SKM-1 treated with dmso at 0.1 percent for 144 hours (cell line): Measurements from ENCODE around the gene TTC28.
A peak's percentile ranks its signal among the peaks of the same experiment; 100 is the strongest.
"Not testable (repeated sequence)": the region's sequence is repeated elsewhere in the genome, so short reads cannot be mapped to it uniquely, and the experiment has no call there.

Source experiments
- DNase-seq: peaks from one replicate; lab custom pipeline; 2025; ENCODE audit not compliant: unreplicated experiment; lab: John Stamatoyannopoulos, UW

The TTC28 gene

GRCh38 chr22:28678778-28679610 lies 646 bp downstream of the TTC28 start:
- DNase-seq, result not testable (repeated sequence)

- DNase-seq, result not testable (repeated sequence)
Measured at GRCh38 chr22:28678170-28678569, 1.5 kb downstream of the TTC28 start.

DNA sequence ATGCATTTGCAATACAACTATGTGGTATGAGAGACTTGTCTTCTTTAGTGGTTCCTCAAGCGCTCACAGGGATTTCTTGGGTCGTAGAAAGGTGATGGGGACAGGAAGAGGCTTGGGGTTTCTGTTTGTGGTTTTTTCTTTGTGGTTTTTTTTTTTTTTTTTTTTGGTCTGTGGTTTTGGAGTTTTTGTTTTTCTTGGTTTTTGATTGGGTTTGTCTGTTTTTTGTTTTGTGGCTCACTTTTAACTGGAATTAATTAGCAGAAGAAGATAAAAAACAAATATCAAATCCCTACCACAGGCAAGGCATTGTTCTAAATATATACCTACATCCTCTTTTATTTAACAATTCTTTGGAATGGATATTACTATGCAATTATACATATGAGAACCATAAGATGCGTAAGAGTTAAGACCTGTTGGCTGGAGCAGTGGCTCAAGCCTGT lies 5.5 kb downstream of the TTC28 start:
- DNase-seq, result peak; percentile 84

DNA sequence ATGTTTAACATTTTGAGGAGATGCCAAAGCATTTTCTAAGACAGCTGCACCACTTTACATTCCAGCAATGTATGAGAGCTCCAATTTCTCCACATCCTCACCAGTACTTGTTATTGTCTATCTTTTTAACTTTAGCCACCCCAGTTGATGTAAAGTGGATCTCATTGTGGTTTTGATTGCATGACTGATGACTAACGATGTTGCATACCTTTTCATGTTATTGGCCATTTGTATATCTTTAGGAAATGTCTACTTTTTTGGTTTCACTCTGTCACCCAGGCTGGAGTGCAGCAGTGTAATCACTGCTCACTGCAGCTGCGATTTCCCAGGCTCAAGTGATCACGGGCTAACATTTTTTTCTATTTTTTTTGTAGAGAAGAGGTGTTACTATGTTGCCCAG lies 8.9 kb downstream of the TTC28 start:
- DNase-seq, result no peak

- DNase-seq, result no peak
Measured at GRCh38 chr22:28670161-28670560, 9.5 kb downstream of the TTC28 start.

DNA sequence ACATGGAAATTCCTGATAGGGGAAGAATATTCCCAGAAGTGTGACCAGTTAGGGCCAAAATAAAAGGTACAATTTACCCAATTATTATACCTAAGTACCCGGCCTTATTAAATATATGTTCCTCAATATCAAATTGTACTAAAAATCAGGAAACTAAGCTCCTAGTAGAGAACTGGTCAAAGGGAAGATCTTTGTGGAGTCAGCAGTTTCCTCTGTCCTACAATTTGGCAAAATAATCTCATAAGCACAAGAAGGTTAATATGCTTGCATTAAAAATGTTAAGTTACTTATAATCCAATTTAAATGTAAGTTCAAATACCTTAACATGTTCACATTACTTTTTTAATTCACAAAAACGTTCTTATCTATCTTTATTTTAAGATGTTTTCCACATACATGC lies 10.3 kb downstream of the TTC28 start:
- no peak for DNase-seq

- not testable (repeated sequence) for DNase-seq
Measured at GRCh38 chr22:28663569-28663942, 16.1 kb downstream of the TTC28 start.

DNA sequence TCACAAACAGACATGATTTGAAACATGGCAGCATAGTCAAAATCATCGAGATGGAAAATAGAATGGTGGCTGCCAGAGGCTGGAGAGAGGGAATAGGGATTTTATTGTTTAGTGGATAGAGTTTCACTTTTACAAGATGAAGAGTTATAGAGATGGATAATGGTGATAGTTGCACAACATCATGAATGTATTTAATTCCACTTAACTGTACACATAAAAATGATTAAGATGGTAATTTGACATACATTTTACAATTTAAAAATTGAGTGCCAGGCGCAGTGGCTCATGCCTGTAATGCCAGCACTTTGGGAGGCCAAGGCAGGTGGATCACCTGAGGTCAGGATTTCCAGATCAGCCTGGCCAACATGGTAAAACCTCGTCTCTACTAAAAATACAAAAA lies 21.2 kb downstream of the TTC28 start:
- no peak for DNase-seq

DNA sequence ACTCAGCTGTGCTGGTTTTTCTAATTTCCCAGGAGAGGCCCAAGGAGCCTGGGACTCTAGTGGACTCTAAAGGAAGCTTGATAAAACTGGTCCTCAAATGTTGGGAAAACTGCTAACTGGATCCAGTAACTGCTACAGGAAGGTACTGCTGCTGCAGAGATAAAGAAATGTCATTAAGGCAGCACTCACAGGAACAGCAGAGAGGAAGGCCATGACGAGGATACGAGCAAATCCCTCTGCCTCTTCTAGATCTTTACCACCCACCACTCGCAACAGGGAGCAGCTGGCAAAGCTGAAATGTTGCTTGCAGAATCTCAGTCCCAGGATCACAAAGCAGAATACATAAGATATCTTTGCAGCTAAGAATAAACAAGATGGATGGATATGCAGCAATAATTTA lies 23.5 kb downstream of the TTC28 start:
- no peak for DNase-seq

DNA sequence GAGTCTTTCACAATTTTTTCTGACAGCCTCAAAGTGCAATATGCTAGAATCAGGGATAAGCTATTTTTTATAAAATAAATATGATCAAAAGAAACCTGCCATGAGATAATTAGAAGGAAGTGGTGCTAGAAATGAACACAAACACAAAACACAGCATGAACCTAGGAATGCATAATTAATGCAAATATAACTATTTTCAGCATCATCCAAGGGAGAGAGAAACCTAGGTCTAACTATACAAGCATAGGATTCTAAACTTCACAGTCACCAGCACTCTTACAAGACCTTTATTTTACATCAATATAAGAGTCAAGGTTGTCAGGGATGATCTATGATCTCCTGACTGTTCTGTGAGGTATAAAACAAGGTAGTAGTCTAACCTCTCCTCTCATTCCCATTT lies 29.2 kb downstream of the TTC28 start:
- DNase-seq, result no peak

DNA sequence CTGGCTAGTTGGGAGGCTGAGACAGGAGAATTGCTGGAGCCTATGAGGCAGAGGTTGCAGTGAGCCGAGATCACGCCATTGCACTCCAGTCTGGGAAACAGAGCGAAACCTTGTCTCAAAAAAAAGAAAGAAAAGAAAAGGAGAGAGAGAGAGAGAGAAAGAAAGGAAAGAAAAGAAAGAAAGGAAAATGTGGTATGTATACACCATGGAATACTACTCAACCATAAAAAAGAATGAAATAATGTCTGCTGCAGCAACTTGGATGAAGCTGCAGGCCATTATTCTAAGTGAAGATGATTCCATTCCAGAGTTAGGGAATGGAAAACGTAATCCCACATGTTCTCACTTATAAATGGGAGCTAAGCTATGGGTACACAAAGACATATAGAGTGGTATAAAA lies 30.8 kb downstream of the TTC28 start:
- DNase-seq, result no peak

DNA sequence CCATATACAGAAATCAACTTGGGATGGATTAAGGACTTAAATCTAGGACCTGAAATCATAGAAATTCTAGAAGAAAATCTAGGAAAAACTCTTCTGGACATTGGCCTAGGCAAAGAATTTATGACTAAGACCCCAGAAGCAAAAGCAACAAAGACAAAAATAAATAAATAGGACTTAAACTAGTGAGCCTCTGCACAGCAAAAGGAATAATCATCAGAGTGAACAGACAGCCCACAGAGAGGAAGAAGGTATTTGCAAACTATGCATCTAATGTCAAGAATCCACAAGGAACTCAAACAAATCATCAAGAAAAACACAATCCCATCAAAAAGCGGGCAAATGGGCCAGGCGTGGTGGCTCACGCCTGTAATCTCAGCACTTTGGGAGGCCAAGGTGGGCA lies 32.4 kb downstream of the TTC28 start:
- DNase-seq, result no peak

DNA sequence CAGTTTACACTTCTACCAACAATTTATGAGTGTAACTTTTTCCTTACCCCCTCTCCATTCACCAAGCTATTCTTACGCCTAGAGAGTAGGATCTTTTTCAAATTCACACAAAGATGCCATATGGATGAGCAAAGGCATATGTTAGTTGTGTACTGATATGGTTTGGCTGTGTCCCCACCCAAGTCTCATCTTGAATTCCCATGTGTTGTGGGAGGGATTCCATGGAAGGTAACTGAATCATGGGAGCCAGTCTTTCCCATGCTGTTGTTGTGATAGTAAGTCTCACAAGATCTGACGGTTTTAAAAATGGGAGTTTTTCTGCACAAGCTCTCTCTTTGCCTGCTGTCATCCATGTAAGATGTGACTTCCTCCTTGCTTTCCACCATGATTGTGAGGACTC lies 40.3 kb downstream of the TTC28 start:
- no peak for DNase-seq

DNA sequence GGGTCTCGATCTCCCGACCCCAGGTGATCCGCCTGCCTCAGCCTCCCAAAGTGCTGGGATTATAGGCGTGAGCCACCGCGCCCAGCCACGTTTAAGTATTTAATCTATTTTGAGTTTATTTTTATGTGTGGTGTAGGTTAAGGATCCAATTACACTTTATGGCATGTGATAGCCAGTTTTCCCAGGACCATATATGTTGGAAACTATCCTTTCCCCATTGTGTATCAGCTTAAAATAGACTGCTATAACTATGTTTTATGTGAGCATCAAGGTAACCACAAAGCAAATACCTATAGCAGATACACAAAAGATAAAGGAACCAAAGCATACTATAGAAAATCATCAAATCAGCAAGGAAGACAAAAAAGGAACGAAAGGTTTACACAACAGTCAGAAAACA lies 42.4 kb downstream of the TTC28 start:
- no peak for DNase-seq

- no peak for DNase-seq
Measured at GRCh38 chr22:28630177-28630574, 49.5 kb downstream of the TTC28 start.

DNA sequence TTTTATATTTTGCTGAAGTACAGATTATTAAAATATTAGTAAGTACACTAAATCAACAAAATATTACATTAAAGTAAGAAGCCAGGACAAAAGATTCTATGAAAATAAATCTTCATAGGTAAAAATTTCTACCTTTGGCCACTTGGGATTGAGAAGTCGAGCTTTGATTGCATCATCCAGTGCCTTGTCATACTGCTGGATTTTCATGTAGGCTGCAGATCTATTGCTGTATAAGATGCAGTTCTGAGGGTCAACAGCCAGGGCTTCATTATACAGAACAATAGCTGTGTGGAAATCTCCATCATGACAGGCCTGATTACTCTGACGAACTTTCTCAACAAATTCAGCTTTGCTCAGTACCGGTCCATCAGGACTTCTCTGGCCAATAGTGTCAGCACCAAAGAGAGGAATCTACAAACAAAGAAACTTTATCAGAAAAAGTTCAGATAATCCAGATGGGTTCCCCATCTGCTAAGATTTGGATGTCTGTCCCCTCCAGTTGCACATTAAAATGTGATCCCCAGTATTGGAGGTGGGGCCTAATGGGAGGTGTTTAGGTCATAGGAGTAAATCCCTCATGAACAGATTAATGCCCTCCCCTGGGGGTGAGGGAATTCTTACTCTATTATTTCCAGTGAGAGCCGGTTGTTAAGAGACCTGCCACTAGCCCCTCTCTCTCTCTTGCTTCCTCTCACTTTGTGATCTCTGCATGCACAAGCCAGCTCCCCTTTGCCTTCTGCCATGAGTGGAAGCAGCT lies 50.0 kb downstream of the TTC28 start:
- DNase-seq, result no peak

DNA sequence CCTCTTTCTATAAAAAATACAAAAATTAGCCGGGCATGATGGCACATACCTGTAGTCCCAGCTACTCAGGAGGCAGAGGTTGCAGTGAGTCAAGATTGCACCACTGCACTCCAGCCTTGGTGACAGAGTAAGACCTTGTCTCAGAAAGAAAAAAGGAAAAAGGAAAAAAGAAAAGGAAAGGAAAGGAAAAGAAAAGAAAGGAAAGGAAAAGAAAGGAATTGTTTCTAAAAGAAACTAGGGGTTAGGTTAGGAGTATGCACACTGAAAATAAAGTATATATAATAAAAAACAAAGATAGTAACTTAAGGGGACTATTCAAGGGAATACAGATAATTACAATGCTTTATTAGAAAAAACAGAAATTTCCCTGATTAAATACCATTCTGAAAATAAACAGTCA lies 50.9 kb downstream of the TTC28 start:
- no peak for DNase-seq

DNA sequence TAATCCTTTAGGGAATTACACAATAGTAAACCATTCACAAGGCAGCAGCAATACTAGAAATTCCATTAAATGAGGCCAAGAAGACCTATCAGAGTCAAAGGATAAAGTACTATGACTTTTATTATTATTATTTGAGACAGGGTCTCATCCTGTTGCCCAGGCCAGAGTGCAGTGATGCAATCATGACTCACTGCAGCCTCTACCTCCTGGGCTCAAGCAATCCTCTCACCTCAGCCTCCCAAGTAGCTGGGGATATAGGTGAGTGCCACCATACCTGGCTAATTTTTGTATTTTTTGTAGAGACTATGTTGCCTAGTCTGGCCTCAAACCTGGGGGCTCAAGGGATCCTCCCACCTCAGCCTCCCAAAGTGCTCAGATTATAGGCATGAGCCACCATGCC lies 51.8 kb downstream of the TTC28 start:
- DNase-seq, result no peak

- DNase-seq, result no peak
Measured at GRCh38 chr22:28620244-28620922, 59.3 kb downstream of the TTC28 start.

DNA sequence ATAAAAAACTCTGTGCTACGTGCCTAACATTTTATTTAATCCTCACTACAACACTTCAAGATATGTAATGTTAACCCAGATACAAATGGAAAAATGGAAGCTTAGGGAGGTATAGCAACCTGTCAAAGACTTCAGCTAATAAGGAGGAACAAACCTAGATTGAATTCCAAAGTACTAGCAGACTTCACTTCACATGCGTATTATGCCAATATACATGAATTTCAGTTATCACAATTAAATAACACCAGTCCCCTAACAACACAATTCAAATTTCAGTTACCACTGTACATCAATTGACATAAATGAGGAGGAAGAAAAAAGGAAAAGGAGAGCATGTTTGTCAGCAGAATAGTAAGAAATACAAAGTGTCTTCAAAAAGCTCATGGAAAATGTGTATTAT lies 60.4 kb downstream of the TTC28 start:
- DNase-seq, result no peak

- DNase-seq, result not testable (repeated sequence)
Measured at GRCh38 chr22:28615423-28615822, 64.2 kb downstream of the TTC28 start.

DNA sequence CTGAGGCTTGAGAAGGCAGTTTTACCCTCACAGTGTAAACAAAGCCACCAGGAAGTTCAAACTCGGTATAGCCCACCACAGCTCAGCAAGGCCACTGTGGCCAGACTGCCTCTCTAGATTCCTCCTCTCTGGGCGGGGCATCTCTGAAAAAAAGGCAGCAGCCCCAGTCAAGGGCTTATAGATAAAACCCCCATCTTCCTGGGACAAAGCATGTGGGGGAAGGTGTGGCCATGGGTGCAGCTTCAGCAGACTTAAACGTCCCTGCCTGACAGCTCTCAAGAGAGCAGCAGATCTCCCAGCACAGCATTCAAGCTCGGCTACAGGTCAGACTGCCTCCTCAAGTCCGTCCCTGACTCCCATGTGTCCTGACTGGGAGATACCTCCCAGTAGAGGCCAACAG lies 69.7 kb downstream of the TTC28 start:
- no peak for DNase-seq
